Measurements from ENCODE around the gene SNX1.
A peak's percentile ranks its signal among the peaks of the same experiment; 100 is the strongest.

Gene SNX1

DNA sequence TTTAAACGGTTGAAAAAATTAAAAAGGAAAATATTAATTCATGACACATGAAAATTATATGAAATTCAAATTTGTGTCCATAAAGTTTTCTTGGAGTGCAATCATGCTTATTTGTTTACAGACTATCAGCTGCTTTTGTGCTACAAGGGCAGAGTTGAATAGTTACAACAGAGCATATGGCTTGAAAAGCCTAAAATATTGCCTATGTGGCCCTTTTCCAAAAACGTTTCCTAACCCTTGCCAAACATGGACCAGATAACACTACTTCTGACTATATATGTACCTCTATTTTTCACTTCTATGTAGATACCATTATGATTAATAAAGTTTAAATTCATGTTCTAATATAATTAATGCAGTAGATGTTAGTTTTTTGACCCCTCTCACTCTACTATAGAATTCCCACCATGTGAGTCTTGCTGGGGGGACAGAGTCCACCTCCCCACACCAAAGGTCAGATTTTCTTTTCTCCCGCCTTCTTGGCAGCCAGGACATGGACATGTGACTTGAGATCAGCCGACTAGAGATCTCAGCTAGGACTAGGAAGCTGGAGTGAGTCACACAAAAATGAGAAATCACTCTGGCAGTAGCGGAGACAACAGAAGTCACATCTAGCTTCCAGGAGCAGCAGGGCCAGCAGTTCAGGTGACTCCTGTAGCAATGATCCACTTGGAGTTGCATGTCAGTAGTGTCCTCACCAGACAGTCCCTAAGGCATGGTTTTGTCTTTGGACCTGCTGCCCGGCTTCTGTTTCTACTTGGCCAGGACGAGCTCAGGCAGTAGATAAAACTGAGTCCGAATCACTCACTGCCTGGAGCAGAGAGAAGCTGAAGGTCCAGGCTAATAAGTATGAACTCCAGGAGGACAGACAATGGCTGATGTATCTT lies 24.6 kb upstream of the SNX1 start:
- no peak for TF ChIP-seq CTCF (IDR thresholded peaks at IDR 0.05)

GRCh38 chr15:64071931-64072765 lies 23.6 kb upstream of the SNX1 start:
- no peak for TF ChIP-seq CTCF (IDR thresholded peaks at IDR 0.05)

DNA sequence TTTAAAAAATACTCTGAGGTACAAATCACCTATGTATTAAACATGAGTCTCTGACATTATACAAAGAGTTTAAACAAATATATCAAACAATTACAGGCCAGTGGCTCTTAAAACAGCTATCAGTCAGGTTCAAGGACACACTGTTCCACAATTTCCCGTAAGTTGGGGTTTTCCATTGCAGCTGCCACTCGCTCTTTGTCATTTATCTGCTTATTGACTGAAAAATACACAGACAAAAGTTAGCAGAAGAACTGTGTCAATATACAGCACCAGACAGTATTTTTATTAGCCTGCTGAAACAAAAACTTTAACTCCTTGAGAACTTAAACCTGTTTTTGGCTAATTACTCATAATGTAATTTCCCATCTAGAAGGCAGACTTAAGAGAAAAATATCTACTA lies 23.0 kb upstream of the SNX1 start:
- TF ChIP-seq CTCF (IDR thresholded peaks at IDR 0.05) = no peak

DNA sequence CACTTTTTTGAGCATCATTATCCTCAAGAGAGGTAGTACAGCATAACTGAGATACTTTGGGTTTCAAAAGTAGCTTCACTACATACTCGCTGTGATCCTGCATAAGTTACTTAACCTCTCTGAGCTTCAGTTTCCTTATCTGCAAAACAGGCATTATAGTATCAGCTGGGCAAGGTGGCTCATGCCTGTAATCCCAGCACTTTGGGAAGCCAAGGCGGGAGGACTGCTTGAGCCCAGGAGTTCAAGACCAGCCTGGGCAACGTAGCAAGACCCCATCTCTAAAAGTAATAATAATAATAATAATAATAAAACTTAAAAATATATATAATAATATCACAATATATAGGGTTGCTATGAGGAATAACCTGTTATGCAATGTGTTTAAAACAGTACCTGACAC lies 13.0 kb upstream of the SNX1 start:
- TF ChIP-seq CTCF (IDR thresholded peaks at IDR 0.05) = no peak

- no peak for TF ChIP-seq CTCF (IDR thresholded peaks at IDR 0.05)
Observed at GRCh38 chr15:64089543-64090280, 6.1 kb upstream of the SNX1 start.

DNA sequence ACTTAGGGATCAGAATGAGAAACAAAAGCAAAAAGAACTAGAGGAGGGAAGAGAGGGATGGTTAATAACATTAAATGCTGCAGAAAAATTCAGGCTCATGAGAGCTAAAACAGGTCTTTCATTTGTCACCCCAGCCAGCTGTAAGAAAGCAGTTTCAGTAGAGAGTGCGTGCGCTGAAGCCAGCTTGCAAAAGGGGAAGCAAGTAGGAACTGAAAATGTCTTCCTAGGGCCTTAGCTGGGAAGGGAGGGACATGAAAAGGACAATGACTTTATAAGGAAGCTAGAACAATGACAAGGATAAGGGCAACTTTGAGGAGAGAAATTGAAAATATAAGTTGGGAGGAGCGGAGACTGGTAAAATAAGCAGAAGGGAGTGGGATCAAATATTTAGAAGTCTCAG lies 5.3 kb upstream of the SNX1 start:
- TF ChIP-seq CTCF (IDR thresholded peaks at IDR 0.05) = no peak

DNA sequence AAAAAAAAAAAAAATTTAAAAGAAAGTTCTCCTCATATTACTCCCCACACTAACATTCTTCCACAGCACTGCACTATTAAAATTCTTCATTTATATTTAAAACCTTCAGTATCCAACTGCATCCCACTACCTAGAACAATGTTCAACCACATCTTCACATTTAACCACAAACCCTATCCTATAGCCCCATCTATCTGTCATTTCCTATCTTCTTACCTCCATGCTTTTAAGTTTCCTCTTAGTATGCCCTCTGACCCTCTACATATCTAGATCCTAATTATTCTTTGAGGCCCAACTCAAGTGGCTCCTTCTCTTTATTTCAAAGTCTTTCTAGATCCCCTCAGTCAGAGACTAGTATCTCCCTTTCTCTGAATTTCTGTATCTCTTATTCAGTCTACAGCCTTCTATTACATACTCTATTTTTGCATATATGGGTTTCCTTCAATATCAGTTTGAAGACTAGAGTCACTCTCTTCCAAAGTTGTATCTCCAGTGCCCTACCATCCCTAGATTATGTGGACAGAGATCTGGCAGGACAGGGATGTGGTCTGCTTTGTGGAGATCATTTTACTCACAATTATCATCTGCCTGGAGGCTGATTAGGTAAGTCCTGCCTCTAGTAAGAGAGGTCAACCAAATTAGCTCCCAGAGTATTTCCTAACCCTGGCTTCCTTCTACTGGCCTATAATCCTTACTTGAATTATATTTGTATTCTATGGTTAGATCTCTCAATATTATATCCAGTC lies 3.5 kb upstream of the SNX1 start:
- TF ChIP-seq CTCF (IDR thresholded peaks at IDR 0.05) = 0 out of 2 replicates have a peak, but pooled peaks have one; percentile 20

Measured in LNCAP (cell line).